Breast epithelium (tissue), 3 donors: ENCODE results near the gene DGKE.

Source experiments
- POLR2A ChIP-seq: fragments of 450-650 bp; IDR thresholded peaks from one replicate; pipeline ENCODE4 v1.6.1; 2016; ENCODE audit warnings: antibody characterized with exemption, mild to moderate bottlenecking, moderate library complexity
- POLR2AphosphoS5 ChIP-seq, 3 donors: sonication (generic); formaldehyde crosslinking; IDR thresholded peaks; one replicate each; pipeline ENCODE4 v1.6.1; 2017; ENCODE audit warnings: antibody characterized with exemption in 3 of 3
- TF ChIP-seq, protein P1 (sequence below), 3 donors: fragments of 450-650 bp; IDR thresholded peaks; one replicate each; pipeline ENCODE4 v1.5.1; 2016 to 2017; ENCODE audit warnings: antibody characterized with exemption in 3 of 3, mild to moderate bottlenecking in 3 of 3, moderate library complexity in 3 of 3

- no peak for TF ChIP-seq POLR2A
- TF ChIP-seq, protein P1, sequence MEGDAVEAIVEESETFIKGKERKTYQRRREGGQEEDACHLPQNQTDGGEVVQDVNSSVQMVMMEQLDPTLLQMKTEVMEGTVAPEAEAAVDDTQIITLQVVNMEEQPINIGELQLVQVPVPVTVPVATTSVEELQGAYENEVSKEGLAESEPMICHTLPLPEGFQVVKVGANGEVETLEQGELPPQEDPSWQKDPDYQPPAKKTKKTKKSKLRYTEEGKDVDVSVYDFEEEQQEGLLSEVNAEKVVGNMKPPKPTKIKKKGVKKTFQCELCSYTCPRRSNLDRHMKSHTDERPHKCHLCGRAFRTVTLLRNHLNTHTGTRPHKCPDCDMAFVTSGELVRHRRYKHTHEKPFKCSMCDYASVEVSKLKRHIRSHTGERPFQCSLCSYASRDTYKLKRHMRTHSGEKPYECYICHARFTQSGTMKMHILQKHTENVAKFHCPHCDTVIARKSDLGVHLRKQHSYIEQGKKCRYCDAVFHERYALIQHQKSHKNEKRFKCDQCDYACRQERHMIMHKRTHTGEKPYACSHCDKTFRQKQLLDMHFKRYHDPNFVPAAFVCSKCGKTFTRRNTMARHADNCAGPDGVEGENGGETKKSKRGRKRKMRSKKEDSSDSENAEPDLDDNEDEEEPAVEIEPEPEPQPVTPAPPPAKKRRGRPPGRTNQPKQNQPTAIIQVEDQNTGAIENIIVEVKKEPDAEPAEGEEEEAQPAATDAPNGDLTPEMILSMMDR (IDR thresholded peaks at IDR 0.05), result no peak
- TF ChIP-seq POLR2AphosphoS5 (IDR thresholded peaks at IDR 0.05), result no peak
These were observed 10.1 kb upstream of the DGKE start for GRCh38 chr17:56823848-56824247.
